ENCODE measurements around the gene RAB3GAP1. TPM values are rescaled to one million over a fixed set of nuclear protein-coding genes. Genes with fewer than 3 reads are reported as not detected.
"Not testable (repeated sequence)": the region's sequence is repeated elsewhere in the genome, so short reads cannot be mapped to it uniquely, and the experiment has no call there.

The RAB3GAP1 gene
- total RNA-seq, 1 donor from 2014 or later = 34.3 TPM

GRCh38 chr2:135099802-135100483 lies 47.9 kb downstream of the RAB3GAP1 start:
- DNase-seq (ENCODE audit: low read depth in 2 of 2) = peak in 1 of 2 donors; percentile 2

GRCh38 chr2:135103843-135104242 lies 51.8 kb downstream of the RAB3GAP1 start:
- no peak for DNase-seq (ENCODE audit: low read depth in 2 of 2)

DNA sequence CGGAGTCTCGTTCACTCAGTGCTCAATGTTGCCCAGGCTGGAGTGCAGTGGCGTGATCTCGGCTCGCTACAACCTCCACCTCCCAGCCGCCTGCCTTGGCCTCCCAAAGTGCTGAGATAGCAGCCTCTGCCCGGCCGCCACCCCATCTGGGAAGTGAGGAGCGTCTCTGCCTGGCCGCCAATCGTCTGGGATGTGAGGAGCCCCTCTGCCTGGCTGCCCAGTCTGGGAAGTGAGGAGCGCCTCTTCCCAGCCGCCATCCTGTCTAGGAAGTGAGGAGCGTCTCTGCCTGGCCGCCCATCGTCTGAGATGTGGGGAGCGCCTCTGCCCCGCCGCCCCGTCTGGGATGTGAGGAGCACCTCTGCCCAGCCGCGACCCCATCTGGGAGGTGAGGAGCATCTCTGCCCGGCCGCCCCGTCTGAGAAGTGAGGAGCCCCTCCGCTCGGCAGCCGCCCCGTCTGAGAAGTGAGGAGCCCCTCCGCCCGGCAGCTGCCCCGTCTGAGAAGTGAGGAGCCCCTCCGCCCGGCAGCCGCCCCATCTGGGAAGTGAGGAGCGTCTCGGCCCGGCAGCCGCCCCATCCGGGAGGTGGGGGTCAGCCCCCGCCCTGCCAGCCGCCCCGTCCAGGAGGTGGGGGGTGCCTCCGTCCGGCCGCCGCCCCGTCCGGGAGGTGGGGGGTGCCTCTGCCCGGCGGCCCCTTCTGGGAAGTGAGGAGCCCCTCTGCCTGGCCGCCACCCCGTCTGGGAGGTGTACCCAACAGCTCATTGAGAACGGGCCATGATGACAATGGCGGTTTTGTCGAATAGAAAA lies 53.6 kb downstream of the RAB3GAP1 start:
- DNase-seq (ENCODE audit: low read depth in 2 of 2) = not testable (repeated sequence)

GRCh38 chr2:135113322-135113721 lies 61.2 kb downstream of the RAB3GAP1 start:
- no peak for DNase-seq (ENCODE audit: low read depth in 2 of 2)

DNA sequence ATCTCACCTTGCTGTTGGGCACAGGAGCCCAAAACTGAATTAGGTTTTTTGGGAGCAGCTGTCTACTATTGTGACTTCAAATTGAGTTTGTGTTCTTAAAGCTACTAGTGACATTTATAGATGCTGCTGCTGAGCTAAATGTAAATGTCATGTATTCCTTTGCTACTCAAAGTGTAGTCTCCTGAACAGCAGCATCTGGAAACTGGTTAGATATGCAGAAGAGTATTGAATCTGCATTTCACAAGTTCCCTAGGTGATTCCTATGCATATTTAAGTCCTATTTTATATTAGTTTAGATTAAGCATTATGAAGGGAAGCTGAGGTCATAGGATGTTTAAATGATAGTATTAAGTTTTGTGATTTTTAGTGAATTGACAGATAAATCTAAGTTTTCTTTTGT lies 67.5 kb downstream of the RAB3GAP1 start:
- DNase-seq (ENCODE audit: low read depth in 2 of 2) = no peak

GRCh38 chr2:135121016-135121657 lies 69.0 kb downstream of the RAB3GAP1 start:
- no peak for DNase-seq (ENCODE audit: low read depth in 2 of 2)

DNA sequence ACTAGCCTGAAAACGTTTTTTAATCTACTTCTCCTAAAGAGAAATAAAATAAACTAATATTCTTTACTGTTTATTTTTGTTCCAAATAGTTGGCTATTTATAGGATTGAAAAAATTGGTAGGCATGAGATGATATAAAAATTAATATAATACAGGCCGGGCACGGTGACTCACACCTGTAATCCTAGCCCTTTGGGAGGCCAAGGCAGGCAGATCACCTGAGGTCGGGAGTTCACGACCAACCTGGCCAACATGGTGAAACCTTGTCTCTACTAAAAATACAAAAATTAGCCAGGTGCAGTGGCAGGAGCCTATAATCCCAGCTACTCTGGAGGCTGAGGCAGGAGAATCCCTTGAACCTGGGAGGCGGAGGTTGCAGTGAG lies 69.6 kb downstream of the RAB3GAP1 start:
- not testable (repeated sequence) for DNase-seq (ENCODE audit: low read depth in 2 of 2)

DNA sequence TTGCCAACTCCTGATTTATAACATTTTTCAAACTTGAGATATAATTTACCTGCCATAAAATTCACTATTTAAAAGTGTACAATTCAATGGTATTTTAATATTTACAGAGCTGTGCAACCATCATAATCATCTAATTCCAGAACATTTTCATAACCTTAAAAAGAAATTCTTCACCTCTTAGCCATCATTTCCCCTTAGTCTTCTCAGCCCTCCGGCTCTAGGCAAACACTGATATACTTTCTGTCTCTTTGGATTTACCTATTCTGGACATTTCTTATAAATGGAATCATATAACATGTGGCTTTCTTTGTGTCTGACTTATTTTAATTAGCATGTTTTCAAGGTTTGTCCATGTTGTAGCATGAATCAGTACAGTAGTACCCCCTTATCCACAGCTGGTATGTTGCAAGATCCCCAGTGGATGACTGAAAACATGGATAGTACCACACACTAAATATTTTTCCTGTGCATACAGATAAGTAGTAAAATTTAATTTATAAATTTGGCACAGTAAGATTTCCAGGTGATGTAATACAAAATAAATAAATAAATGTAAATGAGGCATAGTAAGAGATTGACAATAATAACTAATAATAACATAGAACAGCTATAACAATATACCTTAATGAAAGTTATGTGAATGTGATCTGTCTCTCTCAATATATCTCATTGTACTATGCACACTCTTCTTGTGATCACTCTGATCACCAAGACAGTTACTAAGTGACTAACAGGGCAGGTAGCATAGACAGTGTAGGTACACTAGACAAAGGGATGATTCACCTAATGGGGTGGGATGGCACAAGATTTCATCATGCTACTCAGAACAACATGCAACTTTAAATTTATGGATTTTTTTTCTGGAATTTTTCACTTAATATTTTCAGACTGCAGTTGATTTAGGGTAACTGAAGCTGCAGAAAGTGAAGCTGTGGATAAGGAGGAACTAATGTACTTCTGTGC lies 73.1 kb downstream of the RAB3GAP1 start:
- no peak for DNase-seq (ENCODE audit: low read depth in 2 of 2)

DNA sequence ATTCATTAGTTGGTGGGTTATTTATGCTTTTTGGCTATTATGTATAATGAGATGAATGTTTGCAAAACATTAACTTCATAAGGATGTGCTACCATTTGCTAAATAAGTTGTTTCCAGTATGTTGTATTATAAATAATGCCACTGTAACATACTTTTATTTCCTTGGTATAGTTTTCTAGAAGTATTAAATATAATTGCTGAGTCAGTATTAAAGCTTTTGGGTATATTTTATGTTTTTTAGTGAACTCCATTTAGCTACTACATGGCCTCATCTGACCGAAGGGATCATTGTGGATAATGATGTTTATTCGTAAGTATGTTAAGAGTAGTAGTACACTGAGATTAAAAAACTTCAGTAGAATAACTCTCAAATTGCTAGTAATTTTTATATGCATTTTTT lies 73.8 kb downstream of the RAB3GAP1 start:
- no peak for DNase-seq (ENCODE audit: low read depth in 2 of 2)

DNA sequence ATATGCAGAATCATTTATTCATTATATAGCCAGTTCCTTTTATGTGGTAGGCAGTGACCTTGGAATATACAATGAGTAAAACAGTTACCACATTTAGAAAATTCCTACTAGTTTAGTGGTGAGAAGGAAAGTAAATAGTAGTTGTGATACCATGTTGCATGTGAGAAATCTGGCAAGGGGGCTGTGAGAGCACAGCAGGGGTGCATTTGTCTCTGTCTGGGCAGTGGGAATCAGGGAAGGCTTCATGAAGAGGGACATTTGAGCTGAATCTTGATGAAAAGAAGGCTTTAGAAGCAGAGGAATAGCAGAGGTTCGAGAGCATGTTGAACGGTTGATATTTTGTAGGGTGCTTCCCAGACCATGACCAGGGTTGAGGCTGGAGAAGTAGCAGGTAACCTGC lies 78.7 kb downstream of the RAB3GAP1 start:
- DNase-seq (ENCODE audit: low read depth in 2 of 2) = no peak

DNA sequence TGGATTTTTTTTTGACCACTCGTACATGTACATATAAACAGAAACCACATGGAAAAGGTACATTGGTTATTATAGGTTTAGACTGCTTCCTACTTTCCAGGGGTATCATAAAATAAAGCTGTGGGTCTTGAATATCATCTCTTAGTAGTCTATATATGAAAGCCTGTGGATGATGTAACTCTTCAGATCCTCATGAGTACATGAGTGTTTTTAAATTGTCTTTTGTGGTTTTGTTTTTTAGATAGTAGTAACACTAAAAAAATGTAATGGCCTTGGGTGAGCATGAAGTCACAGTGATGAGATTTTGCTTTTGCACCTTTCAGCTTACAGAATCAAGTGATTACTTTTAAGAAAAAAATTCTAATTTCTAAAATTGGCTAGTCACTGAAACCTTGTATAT lies 80.2 kb downstream of the RAB3GAP1 start:
- no peak for DNase-seq (ENCODE audit: low read depth in 2 of 2)

GRCh38 chr2:135140606-135141005 lies 88.5 kb downstream of the RAB3GAP1 start:
- no peak for DNase-seq (ENCODE audit: low read depth in 2 of 2)

GRCh38 chr2:135142323-135142722 lies 90.2 kb downstream of the RAB3GAP1 start:
- DNase-seq (ENCODE audit: low read depth in 2 of 2) = no peak

GRCh38 chr2:135144343-135144742 lies 92.3 kb downstream of the RAB3GAP1 start:
- DNase-seq (ENCODE audit: low read depth in 2 of 2) = no peak

DNA sequence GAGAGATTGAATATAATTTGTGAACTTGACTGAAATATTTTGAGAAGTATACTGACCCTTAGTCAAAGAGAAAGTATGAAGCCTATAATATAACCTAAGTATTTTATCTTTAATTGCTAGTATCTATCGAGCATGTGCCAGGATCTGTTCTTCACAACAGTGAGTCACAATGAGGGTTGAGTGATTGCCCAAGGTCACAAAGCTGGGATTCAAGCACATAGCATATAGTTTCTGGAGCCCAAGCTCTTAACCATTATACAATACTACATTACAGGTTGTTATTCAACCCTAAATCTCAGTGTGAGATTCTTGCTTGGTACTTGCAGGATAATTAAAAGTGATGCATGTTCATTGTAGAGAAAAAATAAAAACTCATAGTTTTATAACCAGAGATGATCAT lies 97.2 kb downstream of the RAB3GAP1 start:
- DNase-seq (ENCODE audit: low read depth in 2 of 2) = peak; percentile 7 to 31

- no peak for DNase-seq (ENCODE audit: low read depth in 2 of 2)
Measured at GRCh38 chr2:135150725-135151124, 98.6 kb downstream of the RAB3GAP1 start.

DNA sequence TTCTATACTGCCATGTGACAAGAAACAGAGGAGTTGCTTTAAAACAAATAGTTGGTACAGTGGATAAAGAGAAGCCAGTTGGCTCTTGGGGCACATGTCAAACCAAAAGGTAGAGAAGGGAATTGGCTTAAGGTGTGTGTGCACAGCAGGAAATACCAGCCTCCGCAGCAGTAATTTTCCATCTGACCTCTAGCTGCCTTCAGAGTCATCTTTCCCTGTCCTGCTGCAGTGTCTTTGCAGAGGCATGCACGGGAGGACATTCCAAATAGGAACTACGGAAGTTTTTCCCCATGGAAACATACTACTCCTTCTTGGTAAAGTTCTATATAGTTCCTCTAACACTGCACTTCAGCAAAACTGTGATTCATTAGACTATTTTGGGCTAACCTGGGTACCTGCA lies 99.5 kb downstream of the RAB3GAP1 start:
- peak in 1 of 2 donors; percentile 6 for DNase-seq (ENCODE audit: low read depth in 2 of 2)

- no peak for DNase-seq (ENCODE audit: low read depth in 2 of 2)
Measured at GRCh38 chr2:135152361-135152760, 100.3 kb downstream of the RAB3GAP1 start.

DNA sequence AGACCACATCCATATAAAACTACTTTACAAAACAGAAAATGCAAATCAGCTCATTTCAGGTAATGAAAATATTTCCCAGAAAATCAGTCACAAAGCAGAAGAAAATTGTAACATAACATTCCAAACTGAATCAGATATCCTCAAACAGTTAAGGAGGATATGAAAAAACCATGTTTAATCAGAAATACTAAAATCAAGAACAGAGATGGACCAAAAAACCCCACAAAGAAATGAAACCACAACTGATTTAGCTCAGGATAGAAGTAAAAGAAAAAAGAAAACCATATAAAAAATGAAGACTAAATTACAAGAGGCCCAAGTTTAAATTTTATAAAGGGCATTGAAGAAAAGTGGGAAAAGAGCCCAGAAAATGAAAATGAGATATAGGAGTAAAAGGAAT lies 102.9 kb downstream of the RAB3GAP1 start:
- no peak for DNase-seq (ENCODE audit: low read depth in 2 of 2)

- no peak for DNase-seq (ENCODE audit: low read depth in 2 of 2)
Measured at GRCh38 chr2:135157856-135158255, 105.8 kb downstream of the RAB3GAP1 start.

GRCh38 chr2:135159191-135159590 lies 107.1 kb downstream of the RAB3GAP1 start:
- DNase-seq (ENCODE audit: low read depth in 2 of 2) = no peak

Measured in lung microvascular endothelial cell (primary cell).